WTC11 (cell line): ENCODE data around the gene LEMD3. TPM values are rescaled to one million over a fixed set of nuclear protein-coding genes. Genes with fewer than 3 reads are reported as not detected.

Experiments used
- ATAC-seq: fragments of 200-7000 bp; cut with Tn5 transposase; 2 replicates; pipeline ENCODE4 v1.10.0; 2021; ENCODE audit warnings: mild to moderate bottlenecking, moderate library complexity
- CTCF ChIA-PET: fragments of 300-600 bp; sonication (Branson Sonifier 250); formaldehyde crosslinking; loops from one replicate; lab custom pipeline; 2021; ENCODE audit warnings: antibody characterized with exemption; lab: Charles Lee
- POLR2A ChIA-PET: fragments of 350-600 bp; sonication (Branson Sonifier 250); formaldehyde crosslinking; loops from one replicate; lab custom pipeline; 2021; ENCODE audit warnings: antibody characterized with exemption; lab: Charles Lee
- DNase-seq: peaks from one replicate; pipeline ENCODE4 v3.0.0; 2021; ENCODE audit warnings: low spot score
- H3K27ac Mint-ChIP-seq: 2 replicates; pipeline ENCODE4 v1.8.0; 2021; ENCODE audit warnings: mixed read lengths
- H3K27me3 Mint-ChIP-seq: 2 replicates; pipeline ENCODE4 v1.8.0; 2021; ENCODE audit warnings: low read depth, mild to moderate bottlenecking, moderate library complexity, mixed read lengths
- H3K36me3 Mint-ChIP-seq: 2 replicates; pipeline ENCODE4 v1.8.0; 2021; ENCODE audit warnings: mixed read lengths
- H3K4me1 Mint-ChIP-seq: 2 replicates; pipeline ENCODE4 v1.8.0; 2022; ENCODE audit warnings: mixed read lengths
- H3K4me3 Mint-ChIP-seq: 2 replicates; pipeline ENCODE4 v1.8.0; 2021; ENCODE audit warnings: mild to moderate bottlenecking, moderate library complexity, mixed read lengths
- H3K9me3 Mint-ChIP-seq: 2 replicates; pipeline ENCODE4 v1.8.0; 2021; ENCODE audit warnings: mixed read lengths
- FOXP1 ChIP-seq: sonication (generic); formaldehyde crosslinking; IDR thresholded peaks from 2 replicates; pipeline ENCODE4 v1.8.0; 2022; ENCODE audit warnings: missing genetic modification reagents, mild to moderate bottlenecking, moderate library complexity, borderline replicate concordance
- FOXP4 ChIP-seq: sonication (generic); formaldehyde crosslinking; IDR thresholded peaks from 2 replicates; pipeline ENCODE4 v1.8.0; 2022; ENCODE audit warnings: mild to moderate bottlenecking, missing genetic modification reagents
- HMGA2 ChIP-seq: fragments of 250-450 bp; sonication (Bioruptor Pico); IDR thresholded peaks from 2 replicates; pipeline ENCODE4 v1.4.0; 2021; ENCODE audit warnings: mild to moderate bottlenecking, moderate library complexity
- IRF2 ChIP-seq: sonication (generic); formaldehyde crosslinking; IDR thresholded peaks from 2 replicates; pipeline ENCODE4 v1.8.0; 2022; ENCODE audit warnings: low read depth, missing genetic modification reagents, borderline replicate concordance
- KAT7 ChIP-seq: sonication (generic); formaldehyde crosslinking; IDR thresholded peaks from 2 replicates; pipeline ENCODE4 v1.8.1; 2023; ENCODE audit warnings: missing genetic modification reagents, mild to moderate bottlenecking, borderline replicate concordance
- SOX15 ChIP-seq: fragments of 250-450 bp; sonication (Bioruptor Pico); IDR thresholded peaks from 2 replicates; pipeline ENCODE4 v1.9.0; 2021; ENCODE audit warnings: mild to moderate bottlenecking
- TCF7 ChIP-seq: sonication (generic); formaldehyde crosslinking; IDR thresholded peaks from 2 replicates; pipeline ENCODE4 v1.8.0; 2022; ENCODE audit warnings: mild to moderate bottlenecking, low read depth, missing genetic modification reagents, moderate library complexity
- TEAD4 ChIP-seq: sonication (generic); formaldehyde crosslinking; IDR thresholded peaks from 2 replicates; pipeline ENCODE4 v1.8.0; 2022; ENCODE audit warnings: mild to moderate bottlenecking, missing genetic modification reagents
- ZBTB21 ChIP-seq: sonication (generic); formaldehyde crosslinking; IDR thresholded peaks from 2 replicates; pipeline ENCODE4 v1.8.1; 2023; ENCODE audit warnings: mild to moderate bottlenecking, missing genetic modification reagents, borderline replicate concordance
- ZBTB43 ChIP-seq: sonication (generic); formaldehyde crosslinking; IDR thresholded peaks from 2 replicates; pipeline ENCODE4 v1.8.1; 2023; ENCODE audit warnings: mild to moderate bottlenecking, missing genetic modification reagents
- ZNF121 ChIP-seq: sonication (generic); formaldehyde crosslinking; IDR thresholded peaks from 2 replicates; pipeline ENCODE4 v1.8.0; 2023; ENCODE audit warnings: missing genetic modification reagents
- ZNF512 ChIP-seq: sonication (generic); formaldehyde crosslinking; IDR thresholded peaks from 2 replicates; pipeline ENCODE4 v1.8.1; 2022; ENCODE audit warnings: missing genetic modification reagents, borderline replicate concordance
- total RNA-seq: library from RNA; stranded (reverse); gene quantifications from 3 replicates; pipeline ENCODE4 v1.2.3, GENCODE V29; 2021
- TF ChIP-seq, protein P1 (sequence below): sonication (generic); formaldehyde crosslinking; IDR thresholded peaks from 2 replicates; pipeline ENCODE4 v1.8.1; 2022; ENCODE audit warnings: low read depth, missing genetic modification reagents, borderline replicate concordance
- TF ChIP-seq, protein P2 (sequence below): fragments of 200-600 bp; IDR thresholded peaks from 2 replicates; pipeline ENCODE4 v1.8.0; 2022; ENCODE audit warnings: antibody characterized with exemption
- TF ChIP-seq, protein P3 (sequence below): fragments of 250-450 bp; sonication (Bioruptor Pico); IDR thresholded peaks from 2 replicates; pipeline ENCODE4 v1.9.0; 2021; ENCODE audit warnings: mild to moderate bottlenecking, borderline replicate concordance

LEMD3 gene
- total RNA-seq, 1 experiment from 2014 or later, result 31.3 TPM

DNA sequence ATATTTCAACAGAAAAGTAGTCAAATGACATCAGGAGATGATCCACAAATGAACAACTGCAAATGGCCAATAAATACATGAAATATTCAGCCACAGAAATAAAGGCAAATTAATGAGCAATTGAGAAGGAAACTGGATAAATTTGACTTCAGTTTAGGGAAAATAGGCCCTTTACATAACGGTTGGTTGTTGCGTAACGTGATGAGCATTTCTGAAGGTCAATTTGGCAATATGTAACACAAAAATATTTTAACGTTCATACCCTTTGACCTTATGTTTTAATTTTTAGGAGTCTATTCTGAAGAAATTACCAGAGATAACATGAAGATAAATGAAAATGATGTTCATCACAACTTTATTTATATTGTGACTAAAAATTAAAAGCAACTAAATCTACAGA is 94.4 kb downstream of the LEMD3 start (continued):
- TF ChIP-seq TEAD4 (CRISPR knock-in tag) (no peak), ZBTB21 (CRISPR knock-in tag) (no peak)
- TF ChIP-seq, all 79 proteins: peak for 0

DNA sequence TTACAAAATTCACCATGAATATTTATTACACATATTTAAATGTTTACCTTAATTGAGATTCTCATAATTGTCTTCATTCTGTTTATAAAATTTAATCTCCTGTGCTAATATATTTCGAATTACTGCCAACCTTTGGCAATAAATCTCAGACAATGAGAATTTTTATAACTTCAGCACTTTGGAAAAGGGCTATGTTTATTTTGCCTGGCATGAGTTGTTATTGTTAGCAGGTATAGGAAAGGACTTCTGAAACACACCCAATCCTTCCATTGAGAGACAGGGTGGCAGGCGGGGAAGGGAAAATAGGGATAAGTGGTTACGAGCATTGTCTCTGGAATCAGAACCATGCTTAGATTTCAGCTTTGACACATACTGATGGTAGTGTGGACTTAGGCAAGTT is 97.0 kb downstream of the LEMD3 start:
- DNase-seq (no peak), ATAC-seq (no peak)
- Mint-ChIP-seq H3K4me1 (no peaks in the 10 kb centered on the region), H3K36me3 (no peaks in the 10 kb centered on the region), H3K9me3 (no peaks in the 10 kb centered on the region), H3K27ac (no peak overlapping the region), H3K27me3 (no peaks in the 10 kb centered on the region; the same call in 1 of the 2 replicates), H3K4me3 (no peak overlapping the region)
- no peak for TF ChIP-seq SOX15 (CRISPR knock-in tag)
- no peak for TF ChIP-seq ZBTB43 (CRISPR knock-in tag)
- TF ChIP-seq, protein P1, sequence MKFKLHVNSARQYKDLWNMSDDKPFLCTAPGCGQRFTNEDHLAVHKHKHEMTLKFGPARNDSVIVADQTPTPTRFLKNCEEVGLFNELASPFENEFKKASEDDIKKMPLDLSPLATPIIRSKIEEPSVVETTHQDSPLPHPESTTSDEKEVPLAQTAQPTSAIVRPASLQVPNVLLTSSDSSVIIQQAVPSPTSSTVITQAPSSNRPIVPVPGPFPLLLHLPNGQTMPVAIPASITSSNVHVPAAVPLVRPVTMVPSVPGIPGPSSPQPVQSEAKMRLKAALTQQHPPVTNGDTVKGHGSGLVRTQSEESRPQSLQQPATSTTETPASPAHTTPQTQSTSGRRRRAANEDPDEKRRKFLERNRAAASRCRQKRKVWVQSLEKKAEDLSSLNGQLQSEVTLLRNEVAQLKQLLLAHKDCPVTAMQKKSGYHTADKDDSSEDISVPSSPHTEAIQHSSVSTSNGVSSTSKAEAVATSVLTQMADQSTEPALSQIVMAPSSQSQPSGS (CRISPR knock-in tag), result no peak
- no peak for TF ChIP-seq FOXP4 (CRISPR knock-in tag)
- no peak for TF ChIP-seq FOXP1
- TF ChIP-seq ZNF512 (CRISPR knock-in tag), result no peak
- TF ChIP-seq, protein P2, sequence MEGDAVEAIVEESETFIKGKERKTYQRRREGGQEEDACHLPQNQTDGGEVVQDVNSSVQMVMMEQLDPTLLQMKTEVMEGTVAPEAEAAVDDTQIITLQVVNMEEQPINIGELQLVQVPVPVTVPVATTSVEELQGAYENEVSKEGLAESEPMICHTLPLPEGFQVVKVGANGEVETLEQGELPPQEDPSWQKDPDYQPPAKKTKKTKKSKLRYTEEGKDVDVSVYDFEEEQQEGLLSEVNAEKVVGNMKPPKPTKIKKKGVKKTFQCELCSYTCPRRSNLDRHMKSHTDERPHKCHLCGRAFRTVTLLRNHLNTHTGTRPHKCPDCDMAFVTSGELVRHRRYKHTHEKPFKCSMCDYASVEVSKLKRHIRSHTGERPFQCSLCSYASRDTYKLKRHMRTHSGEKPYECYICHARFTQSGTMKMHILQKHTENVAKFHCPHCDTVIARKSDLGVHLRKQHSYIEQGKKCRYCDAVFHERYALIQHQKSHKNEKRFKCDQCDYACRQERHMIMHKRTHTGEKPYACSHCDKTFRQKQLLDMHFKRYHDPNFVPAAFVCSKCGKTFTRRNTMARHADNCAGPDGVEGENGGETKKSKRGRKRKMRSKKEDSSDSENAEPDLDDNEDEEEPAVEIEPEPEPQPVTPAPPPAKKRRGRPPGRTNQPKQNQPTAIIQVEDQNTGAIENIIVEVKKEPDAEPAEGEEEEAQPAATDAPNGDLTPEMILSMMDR, result no peak
- TF ChIP-seq HMGA2 (CRISPR knock-in tag), result no peak
- TF ChIP-seq IRF2 (CRISPR knock-in tag), result no peak
- TF ChIP-seq, protein P3, sequence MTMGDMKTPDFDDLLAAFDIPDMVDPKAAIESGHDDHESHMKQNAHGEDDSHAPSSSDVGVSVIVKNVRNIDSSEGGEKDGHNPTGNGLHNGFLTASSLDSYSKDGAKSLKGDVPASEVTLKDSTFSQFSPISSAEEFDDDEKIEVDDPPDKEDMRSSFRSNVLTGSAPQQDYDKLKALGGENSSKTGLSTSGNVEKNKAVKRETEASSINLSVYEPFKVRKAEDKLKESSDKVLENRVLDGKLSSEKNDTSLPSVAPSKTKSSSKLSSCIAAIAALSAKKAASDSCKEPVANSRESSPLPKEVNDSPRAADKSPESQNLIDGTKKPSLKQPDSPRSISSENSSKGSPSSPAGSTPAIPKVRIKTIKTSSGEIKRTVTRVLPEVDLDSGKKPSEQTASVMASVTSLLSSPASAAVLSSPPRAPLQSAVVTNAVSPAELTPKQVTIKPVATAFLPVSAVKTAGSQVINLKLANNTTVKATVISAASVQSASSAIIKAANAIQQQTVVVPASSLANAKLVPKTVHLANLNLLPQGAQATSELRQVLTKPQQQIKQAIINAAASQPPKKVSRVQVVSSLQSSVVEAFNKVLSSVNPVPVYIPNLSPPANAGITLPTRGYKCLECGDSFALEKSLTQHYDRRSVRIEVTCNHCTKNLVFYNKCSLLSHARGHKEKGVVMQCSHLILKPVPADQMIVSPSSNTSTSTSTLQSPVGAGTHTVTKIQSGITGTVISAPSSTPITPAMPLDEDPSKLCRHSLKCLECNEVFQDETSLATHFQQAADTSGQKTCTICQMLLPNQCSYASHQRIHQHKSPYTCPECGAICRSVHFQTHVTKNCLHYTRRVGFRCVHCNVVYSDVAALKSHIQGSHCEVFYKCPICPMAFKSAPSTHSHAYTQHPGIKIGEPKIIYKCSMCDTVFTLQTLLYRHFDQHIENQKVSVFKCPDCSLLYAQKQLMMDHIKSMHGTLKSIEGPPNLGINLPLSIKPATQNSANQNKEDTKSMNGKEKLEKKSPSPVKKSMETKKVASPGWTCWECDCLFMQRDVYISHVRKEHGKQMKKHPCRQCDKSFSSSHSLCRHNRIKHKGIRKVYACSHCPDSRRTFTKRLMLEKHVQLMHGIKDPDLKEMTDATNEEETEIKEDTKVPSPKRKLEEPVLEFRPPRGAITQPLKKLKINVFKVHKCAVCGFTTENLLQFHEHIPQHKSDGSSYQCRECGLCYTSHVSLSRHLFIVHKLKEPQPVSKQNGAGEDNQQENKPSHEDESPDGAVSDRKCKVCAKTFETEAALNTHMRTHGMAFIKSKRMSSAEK (CRISPR knock-in tag), result no peak
- no peak for TF ChIP-seq TCF7 (CRISPR knock-in tag)
- TF ChIP-seq KAT7 (CRISPR knock-in tag), result no peak
- TF ChIP-seq ZNF121, result no peak
- ChIA-PET CTCF (no interaction called here), POLR2A (no interaction called here)
